Vagina (tissue), 2 donors: Measurements from ENCODE around the gene ZNF718. TPM values are rescaled to one million over a fixed set of nuclear protein-coding genes. Genes with fewer than 3 reads are reported as not detected.
"Not testable (repeated sequence)": the region's sequence is repeated elsewhere in the genome, so short reads cannot be mapped to it uniquely, and the experiment has no call there.

Experiments
- DNase-seq, 2 donors: peaks; one replicate each; pipeline ENCODE4 v3.0.0-alpha.2; 2017; ENCODE audit errors: extremely low spot score in 2 of 2
- H3K27ac ChIP-seq: fragments of 200-600 bp; sonication (generic); one replicate; pipeline ENCODE4 v1.5.1; 2019
- H3K27me3 ChIP-seq: fragments of 200-600 bp; sonication (generic); one replicate; pipeline ENCODE4 v1.5.1; 2019
- H3K36me3 ChIP-seq, 2 donors: fragments of 200-600 bp; sonication (generic); one replicate each; pipeline ENCODE4 v1.5.1; 2017 to 2019
- H3K4me1 ChIP-seq: fragments of 200-600 bp; sonication (generic); one replicate; pipeline ENCODE4 v1.5.1; 2019
- H3K4me3 ChIP-seq, 2 donors: fragments of 200-600 bp; sonication (generic); 1 replicate in 1 of 2; 2 replicates in 1 of 2; pipeline ENCODE4 v1.5.1; 2016 to 2019
- H3K9me3 ChIP-seq: fragments of 200-600 bp; sonication (generic); one replicate; pipeline ENCODE4 v1.5.1; 2019
- POLR2A ChIP-seq, 2 donors: fragments of 450-650 bp; IDR thresholded peaks; one replicate each; pipeline ENCODE4 v1.6.1; 2017; ENCODE audit warnings: antibody characterized with exemption in 2 of 2, mild to moderate bottlenecking in 2 of 2, moderate library complexity in 2 of 2
- POLR2AphosphoS5 ChIP-seq, 2 donors: sonication (generic); formaldehyde crosslinking; IDR thresholded peaks; one replicate each; pipeline ENCODE4 v1.9.0; 2017; ENCODE audit warnings: antibody characterized with exemption in 2 of 2, mild to moderate bottlenecking in 2 of 2, low read depth in 1 of 2; ENCODE audit not compliant: insufficient read depth in 1 of 2
- intact Hi-C: fragments of 100-400 bp; cut with DNase I; formaldehyde crosslinking; loops from one replicate; pipeline ENCODE4 v1.15.1; 2023
- total RNA-seq: library from RNA; depleted of rRNA; stranded (reverse); fragments of >200 nt; gene quantifications from one replicate; pipeline ENCODE4 v1.2.3, GENCODE V29; 2016
- TF ChIP-seq, protein P1 (sequence below), 3 experiments: fragments of 450-650 bp in 2 of 3; fragments of 200-600 bp in 1 of 3; sonication (generic) in 1 of 3; IDR thresholded peaks; one replicate each; pipeline ENCODE4 v1.5.1; 2017 to 2019; ENCODE audit warnings: antibody characterized with exemption in 3 of 3, mild to moderate bottlenecking in 2 of 3, moderate library complexity in 2 of 3

ZNF718 gene
- total RNA-seq, 1 donor from 2014 or later = 5.9 TPM

DNA sequence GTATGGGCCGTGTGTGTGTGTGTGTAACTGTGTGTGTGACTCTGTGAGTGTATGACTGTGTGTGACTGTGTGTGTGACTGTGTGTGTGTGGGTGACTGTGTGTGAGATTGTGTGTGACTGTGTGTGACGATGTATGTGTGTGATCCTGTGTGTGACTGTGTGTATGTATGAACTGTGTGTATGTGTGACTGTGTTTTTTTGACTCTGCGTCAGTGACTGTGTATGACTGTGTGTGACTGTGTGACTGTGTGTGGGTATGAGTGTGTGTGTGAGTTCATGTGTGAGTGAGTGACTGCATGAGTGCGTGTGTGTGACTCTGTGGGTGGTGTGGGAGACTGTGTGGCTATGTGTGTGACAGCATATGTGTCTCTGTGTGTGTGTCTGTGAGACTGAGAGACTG is 81.8 kb downstream of the ZNF718 start:
- no peaks in the 10 kb centered on the region for H3K4me1 ChIP-seq
- no peak for DNase-seq
- TF ChIP-seq POLR2A (IDR thresholded peaks at IDR 0.05) = no peak
- no peak for TF ChIP-seq POLR2AphosphoS5 (IDR thresholded peaks at IDR 0.05; ENCODE audit: insufficient read depth in 1 of 2, low read depth in 1 of 2)
- TF ChIP-seq, protein P1, sequence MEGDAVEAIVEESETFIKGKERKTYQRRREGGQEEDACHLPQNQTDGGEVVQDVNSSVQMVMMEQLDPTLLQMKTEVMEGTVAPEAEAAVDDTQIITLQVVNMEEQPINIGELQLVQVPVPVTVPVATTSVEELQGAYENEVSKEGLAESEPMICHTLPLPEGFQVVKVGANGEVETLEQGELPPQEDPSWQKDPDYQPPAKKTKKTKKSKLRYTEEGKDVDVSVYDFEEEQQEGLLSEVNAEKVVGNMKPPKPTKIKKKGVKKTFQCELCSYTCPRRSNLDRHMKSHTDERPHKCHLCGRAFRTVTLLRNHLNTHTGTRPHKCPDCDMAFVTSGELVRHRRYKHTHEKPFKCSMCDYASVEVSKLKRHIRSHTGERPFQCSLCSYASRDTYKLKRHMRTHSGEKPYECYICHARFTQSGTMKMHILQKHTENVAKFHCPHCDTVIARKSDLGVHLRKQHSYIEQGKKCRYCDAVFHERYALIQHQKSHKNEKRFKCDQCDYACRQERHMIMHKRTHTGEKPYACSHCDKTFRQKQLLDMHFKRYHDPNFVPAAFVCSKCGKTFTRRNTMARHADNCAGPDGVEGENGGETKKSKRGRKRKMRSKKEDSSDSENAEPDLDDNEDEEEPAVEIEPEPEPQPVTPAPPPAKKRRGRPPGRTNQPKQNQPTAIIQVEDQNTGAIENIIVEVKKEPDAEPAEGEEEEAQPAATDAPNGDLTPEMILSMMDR (IDR thresholded peaks at IDR 0.05) = no peak
- peaks cover 16% of the 10 kb centered on the region for H3K9me3 ChIP-seq
- intact Hi-C loops = no loop called here
- H3K27me3 ChIP-seq = no peaks in the 10 kb centered on the region
- H3K4me3 ChIP-seq = no peak overlapping the region
- H3K36me3 ChIP-seq = peaks cover 0 to 23% of the 10 kb centered on the region in 2 donors
- H3K27ac ChIP-seq = no peak overlapping the region

DNA sequence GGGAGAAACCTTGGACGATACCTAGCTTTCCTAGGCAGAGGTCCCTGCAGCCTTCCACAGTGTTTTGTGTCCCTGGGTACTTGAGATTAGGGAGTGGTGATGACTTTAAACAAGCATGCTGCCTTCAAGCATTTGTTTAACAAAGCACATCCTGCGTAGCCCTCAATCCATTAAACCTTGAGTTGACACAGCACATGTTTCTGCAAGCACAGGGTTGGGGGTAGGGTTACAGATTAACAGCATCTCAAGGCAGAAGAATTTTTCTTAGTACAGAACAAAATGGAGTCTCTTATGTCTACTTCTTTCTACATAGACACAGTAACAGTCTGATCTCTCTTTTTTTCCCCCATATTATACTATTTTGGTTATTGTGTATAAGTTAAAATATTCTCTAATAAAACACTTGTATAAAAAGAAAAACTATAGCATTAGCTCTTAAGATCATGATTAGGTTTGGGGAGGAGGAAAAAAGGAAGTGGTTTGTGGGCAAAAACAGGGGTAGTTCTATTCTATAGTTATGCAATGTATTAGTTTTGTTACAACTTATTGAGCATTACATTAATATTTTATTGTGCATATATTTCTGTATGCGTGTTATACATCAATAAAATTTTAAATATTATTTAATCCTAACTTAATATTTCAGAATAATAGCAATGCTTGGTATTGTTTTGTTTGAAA is 84.3 kb downstream of the ZNF718 start:
- H3K9me3 ChIP-seq, DNase-seq, intact Hi-C loops, H3K4me3 ChIP-seq, H3K36me3 ChIP-seq, H3K4me1 ChIP-seq, H3K27me3 ChIP-seq, H3K27ac ChIP-seq: not testable (repeated sequence)

DNA sequence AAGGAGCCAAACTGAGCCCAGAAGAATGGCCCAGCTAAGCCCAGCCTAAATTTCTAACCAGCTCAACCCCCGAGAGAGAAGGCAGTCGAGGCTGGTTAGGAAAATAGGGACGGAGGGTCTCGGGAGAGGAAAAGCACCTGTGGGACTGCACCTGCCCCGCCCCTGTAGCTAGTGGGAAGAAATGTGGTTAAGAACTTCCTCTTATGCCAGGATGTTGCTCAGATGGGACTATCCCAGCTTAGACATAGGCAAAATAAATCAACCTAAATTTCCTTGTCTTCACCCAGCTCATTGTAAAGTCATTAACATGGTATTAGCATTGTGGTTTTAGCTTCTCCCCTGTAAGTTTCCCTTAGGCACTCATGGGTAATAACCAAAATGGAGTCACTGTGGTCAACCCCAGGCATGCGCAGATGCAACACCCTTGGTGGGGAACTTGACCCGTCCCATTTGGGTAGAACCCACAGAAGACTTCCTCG is 86.8 kb downstream of the ZNF718 start:
- no peak overlapping the region for H3K4me3 ChIP-seq
- TF ChIP-seq, protein P1 (IDR thresholded peaks at IDR 0.05) = no peak
- no peak for TF ChIP-seq POLR2AphosphoS5 (IDR thresholded peaks at IDR 0.05; ENCODE audit: insufficient read depth in 1 of 2, low read depth in 1 of 2)
- no peak for TF ChIP-seq POLR2A (IDR thresholded peaks at IDR 0.05)
- no peaks in the 10 kb centered on the region for H3K36me3 ChIP-seq
- H3K9me3 ChIP-seq = no peaks in the 10 kb centered on the region
- peaks cover 13% of the 10 kb centered on the region for H3K4me1 ChIP-seq
- intact Hi-C loops = no loop called here
- no peaks in the 10 kb centered on the region for H3K27me3 ChIP-seq
- H3K27ac ChIP-seq = no peak overlapping the region
- no peak for DNase-seq

DNA sequence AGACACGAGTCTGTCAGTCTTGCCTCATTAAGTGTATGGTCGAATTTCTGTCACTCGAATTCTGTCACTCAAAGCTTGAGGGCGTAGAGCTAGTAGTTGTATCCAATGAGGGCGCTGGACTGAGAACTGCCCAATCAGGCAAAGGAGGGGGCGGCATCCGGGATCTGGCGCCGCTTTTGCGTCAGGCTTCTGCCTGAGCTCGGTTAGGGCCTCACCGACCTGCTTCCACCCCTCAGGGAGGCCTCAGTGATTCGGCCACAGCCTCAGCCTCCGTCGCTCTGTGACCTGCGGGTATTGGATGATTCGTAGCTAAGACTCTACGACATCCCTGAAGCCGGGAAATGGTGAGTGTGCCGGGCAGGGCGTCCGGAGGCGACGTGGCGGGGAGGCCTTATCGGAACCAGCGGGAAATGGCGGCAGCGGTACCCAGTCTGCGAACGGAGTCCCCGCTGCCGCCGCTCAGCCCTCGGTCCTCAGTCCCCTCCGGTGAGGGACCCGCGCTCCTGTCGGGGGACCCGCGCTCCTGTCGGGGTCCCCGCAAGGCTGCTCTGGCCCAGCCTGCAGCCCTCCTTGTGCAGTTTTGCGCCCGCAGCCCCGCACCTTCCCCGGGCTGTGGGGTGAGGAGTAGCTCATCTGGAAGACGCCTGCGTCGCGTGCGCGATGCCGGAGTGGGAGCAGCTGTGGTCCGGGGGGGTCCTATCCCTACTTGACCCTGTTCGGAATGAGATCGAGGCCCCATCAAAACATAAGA is 88.3 kb downstream of the ZNF718 start:
- Histone ChIP-seq H3K27me3 (no peaks in the 10 kb centered on the region), H3K36me3 (no peaks in the 10 kb centered on the region), H3K9me3 (no peaks in the 10 kb centered on the region), H3K27ac (peak overlapping the region; percentile 77), H3K4me1 (peaks cover 13% of the 10 kb centered on the region), H3K4me3 (peak overlapping the region; percentile 63 to 66)
- TF ChIP-seq POLR2A (IDR thresholded peaks at IDR 0.05) (peak in 1 of 2 donors; percentile 32), POLR2AphosphoS5 (IDR thresholded peaks at IDR 0.05; ENCODE audit: insufficient read depth in 1 of 2, low read depth in 1 of 2) (peak; percentile 61 to 78)
- TF ChIP-seq, protein P1 (IDR thresholded peaks at IDR 0.05) = no peak
- no peak for DNase-seq
- intact Hi-C loops = no loop called here

DNA sequence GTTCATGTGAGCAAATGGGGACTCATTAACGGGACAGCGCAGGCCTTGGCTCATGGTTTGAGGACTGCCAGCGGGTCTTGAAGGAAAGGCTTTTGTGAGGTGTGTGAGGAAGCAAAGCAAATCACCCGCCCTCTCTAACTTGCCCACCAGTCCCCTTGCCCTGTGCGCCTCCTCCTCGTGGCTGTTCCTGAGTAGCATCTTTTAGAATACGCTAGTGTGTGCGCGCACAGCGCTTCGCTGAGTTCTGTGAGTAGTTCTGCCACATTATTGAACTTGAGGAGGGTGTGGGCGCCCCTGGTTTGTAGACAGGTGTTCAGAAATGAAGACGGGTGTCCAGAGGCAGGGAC is 88.9 kb downstream of the ZNF718 start:
- H3K4me3 ChIP-seq = peak overlapping the region; percentile 63 to 66
- H3K36me3 ChIP-seq, intact Hi-C loops, H3K9me3 ChIP-seq, H3K27me3 ChIP-seq, DNase-seq: not testable (repeated sequence)
- H3K4me1 ChIP-seq = peaks cover 13% of the 10 kb centered on the region
- peak overlapping the region; percentile 77 for H3K27ac ChIP-seq

Other genes starting within 250 kb of the ZNF718 start
- gene ZNF595, start 71.2 kb upstream of the ZNF718 start, total RNA-seq = 12.8 TPM
- 0.98 TPM for gene ZNF732, start 181.0 kb downstream of the ZNF718 start, total RNA-seq
- 32.2 TPM for gene ZNF141, start 213.3 kb downstream of the ZNF718 start, total RNA-seq